Uterus (tissue), 2 donors: Measurements from ENCODE around the gene ITGA6.

Experiments
- CTCF ChIP-seq, 4 experiments: fragments of 200-600 bp in 2 of 4; fragments of 450-650 bp in 2 of 4; sonication (generic) in 2 of 4; IDR thresholded peaks; one replicate each; pipeline ENCODE4 v1.5.1; 2016 to 2019; ENCODE audit warnings: antibody characterized with exemption in 4 of 4, mild to moderate bottlenecking in 2 of 4, moderate library complexity in 1 of 4
- POLR2A ChIP-seq, 2 donors: fragments of 450-650 bp; IDR thresholded peaks; one replicate each; pipeline ENCODE4 v1.6.1; 2016; ENCODE audit warnings: antibody characterized with exemption in 2 of 2, mild to moderate bottlenecking in 1 of 2, moderate library complexity in 1 of 2

GRCh38 chr2:172555272-172555521 is 127.8 kb downstream of the ITGA6 start:
- TF ChIP-seq CTCF (IDR thresholded peaks at IDR 0.05) (no peak), POLR2A (IDR thresholded peaks at IDR 0.05) (no peak)
